Measurements from ENCODE around the gene LTBP1.
A peak's percentile ranks its signal among the peaks of the same experiment; 100 is the strongest.
"Not testable (repeated sequence)": the region's sequence is repeated elsewhere in the genome, so short reads cannot be mapped to it uniquely, and the experiment has no call there.

Gene LTBP1

DNA sequence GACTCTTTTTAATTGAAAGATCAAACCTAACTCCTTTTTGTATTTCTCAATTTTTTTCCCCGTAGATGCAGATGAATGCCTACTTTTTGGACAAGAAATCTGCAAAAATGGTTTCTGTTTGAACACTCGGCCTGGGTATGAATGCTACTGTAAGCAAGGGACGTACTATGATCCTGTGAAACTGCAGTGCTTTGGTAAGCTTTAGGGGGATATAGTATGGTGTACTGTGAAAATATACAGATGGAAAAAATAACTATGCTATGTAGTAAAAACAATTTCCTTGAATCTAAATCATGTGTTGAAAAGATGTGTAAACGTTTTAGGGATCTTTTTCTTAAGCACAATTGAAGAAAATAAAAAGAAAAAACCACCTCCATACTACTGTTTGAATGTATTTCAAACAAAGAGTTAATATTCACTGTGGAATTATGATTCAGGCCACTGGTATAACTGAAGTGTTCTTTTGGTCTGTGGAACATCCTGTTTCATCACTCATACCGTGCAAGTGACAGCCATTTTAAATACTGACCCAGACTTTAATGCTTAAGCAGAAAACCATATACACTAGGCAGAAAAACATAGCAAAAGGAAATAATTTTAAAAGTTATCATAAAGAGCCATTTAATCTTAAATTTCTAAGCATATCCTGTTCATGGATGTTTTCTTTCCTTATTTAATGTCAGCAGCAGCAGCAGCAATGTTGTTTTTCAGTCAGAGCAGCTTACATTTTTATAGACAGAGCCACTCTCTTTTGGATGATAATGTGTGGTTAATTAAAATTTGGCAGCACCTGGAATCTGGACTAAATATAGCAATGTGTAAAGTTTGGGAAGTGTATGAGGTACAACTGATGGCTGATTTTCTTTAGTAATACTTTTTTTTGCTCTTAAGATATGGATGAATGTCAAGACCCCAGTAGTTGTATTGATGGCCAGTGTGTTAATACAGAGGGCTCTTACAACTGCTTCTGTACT lies 416.9 kb downstream of the LTBP1 start:
- peak; percentile 62 for DNase-seq

DNA sequence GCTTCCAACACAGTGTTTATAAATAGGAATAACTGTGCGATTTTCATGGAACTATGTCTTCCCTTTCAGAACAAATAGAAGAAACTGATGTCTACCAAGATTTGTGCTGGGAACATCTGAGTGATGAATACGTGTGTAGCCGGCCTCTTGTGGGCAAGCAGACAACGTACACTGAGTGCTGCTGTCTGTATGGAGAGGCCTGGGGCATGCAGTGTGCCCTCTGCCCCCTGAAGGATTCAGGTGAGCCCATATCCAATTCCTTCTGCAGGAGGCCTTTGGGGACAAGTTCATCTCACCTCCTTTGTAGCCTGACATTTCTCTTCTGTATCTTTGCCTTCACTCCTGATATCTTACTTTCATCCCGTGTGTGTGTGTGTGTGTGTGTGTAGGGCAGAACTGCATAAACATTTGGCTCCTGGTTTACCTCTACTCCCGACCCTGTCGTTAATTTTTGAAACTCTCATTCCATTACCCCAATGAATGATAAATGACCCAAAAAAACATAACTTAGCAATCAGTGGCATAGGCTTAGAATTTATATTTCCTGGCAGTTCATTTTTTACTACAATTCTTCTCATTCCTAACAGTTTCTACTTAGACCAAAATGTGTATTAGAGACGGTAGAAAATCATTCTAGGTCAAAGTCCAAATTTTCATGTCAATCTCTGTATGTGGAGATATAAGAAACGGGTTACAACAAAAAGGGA lies 418.7 kb downstream of the LTBP1 start:
- no peak for DNase-seq

DNA sequence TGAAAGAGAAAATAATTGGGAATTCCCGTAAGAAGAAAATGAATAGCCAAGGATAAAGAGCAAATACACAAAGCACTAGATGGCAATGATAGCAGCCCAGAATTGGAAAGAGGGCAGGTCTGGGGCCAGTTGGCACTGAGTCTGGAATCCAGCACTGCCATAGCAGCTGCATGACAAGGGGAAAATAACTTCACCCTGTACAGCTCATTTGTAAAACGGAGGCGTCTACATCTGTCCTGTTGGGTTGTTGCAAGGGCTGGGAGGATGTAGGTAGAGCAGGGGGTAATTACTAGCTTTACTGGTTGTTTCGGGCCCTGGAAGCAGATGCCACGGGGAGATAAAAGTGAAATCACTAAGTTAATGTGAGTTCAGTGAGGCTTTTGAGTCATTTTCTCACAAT lies 419.7 kb downstream of the LTBP1 start:
- no peak for DNase-seq

DNA sequence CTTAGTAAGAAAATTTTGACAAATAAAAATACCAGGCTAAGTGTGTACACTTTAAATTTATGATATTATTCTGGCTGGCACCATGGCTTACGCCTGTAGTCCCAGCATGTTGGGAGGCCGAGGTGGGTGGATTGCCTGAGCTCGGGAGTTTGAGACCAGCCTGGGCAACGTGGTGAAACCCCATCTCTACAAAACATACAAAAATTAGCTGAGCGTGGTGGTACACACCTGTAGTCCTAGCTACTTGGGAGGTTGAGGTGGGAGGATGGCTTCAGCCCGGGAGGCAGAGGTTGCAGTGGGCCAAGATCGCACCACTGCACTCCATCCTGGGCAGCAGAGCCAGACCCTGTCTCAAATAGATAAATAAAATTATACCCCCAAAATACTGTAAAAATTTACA lies 421.8 kb downstream of the LTBP1 start:
- DNase-seq = not testable (repeated sequence)

DNA sequence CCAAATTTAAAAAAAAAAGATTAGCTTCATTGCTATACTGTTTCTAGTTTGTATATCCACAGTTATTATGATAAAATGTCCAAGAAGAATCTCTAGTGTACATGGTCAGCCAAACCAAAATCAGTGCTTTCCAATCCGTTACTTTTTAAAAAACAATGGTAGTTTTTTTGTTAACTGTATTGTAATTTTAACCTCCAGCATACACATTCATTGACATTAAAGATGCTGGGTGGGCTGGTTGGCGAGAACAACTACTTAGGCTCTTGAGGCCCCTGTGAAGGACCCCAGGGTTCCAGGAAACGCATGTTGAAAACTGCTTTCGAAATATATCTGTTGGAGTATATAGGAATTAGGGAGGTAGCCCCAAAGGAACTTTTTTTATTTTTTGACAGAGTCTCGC lies 422.4 kb downstream of the LTBP1 start:
- no peak for DNase-seq

DNA sequence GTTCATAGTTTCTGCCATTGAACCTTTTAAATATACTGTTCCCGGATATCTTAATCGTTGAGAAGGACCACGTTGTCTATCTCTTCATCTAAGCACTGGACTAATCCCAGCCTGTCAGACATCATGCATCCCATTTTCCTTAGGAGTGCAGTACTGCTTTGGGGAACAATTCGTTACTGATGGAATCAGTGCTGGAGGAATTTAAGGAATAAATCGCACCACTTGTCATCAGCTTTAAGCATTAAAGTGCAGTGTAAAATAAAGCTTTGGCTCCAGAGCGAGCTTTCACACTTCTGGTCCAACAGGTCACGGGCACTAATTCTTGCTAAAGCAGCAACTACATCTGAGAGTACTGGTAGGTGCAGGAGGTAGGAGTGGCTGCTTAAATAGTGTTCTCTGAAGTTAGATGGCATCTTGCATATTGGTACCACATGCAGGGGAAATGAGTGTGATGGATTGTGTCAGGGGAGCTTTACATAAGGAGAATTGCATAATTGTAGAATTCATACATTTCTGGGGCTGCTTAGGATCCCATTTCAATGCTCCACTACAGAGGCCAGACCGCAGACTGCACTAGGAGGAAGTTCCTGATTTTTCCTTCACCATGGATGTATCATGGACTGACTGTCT lies 424.0 kb downstream of the LTBP1 start:
- no peak for DNase-seq

DNA sequence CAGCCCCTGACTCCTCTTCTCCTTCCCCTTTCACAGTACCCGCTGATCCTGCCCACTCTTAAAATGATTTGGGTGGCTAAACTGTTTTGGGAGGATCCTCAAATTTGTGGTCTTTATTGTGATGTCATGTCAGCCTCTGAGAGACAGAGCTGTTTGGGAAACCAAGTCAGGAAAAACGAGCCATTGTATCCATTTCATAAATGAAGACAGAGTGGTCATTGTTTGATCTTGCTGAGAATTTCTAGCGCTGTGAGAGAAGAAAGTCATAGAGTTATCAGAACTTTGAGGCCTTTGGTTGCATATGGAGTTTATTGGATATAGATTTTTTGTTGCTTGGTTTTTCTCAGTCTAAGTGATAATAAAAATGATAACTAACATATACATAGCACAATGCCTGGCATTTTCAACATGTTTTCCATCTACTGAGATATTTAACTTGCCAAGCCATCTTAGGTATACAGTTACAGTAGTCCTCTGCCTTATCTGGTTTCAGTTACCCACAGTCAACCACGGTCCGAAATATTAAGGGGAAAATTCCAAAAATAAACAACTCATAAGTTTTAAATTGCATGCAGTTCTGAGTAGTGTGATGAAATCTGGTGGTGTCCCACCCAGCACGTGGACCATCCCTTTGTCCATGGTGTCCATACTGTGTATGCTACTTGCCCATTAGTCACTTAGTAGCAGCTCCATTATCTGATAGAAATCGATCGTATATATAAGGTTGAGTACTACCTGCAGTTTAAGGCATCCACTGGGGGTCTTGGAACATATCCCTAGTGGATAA lies 424.7 kb downstream of the LTBP1 start:
- no peak for DNase-seq

DNA sequence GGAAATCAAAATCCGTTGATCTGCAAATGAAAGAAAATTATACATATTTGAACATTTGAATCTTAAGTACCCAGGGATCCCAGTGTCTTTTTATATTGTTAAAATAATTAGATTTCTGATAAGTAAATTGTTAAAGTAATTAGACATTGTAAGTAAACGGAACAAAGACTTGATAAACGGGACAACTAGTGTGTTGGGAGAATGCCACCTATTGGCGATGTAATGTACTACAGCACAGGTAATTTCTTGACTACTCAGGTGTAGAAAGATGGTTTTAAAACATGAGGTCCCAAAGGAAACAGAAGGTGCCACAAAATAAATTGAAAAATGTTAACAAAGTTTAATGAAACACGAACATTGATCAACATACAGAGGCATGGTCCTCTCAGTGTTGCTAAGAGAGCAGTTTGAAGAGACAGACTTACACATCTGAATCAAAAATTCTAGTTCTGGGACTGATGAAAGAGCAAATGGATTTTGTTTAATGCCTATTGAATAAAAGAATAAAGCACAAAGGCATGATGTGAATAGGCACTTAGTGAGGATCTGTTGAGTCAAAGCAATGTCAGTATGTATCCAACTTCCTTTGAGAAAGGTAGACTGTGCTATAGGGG lies 426.3 kb downstream of the LTBP1 start:
- DNase-seq = peak; percentile 31

DNA sequence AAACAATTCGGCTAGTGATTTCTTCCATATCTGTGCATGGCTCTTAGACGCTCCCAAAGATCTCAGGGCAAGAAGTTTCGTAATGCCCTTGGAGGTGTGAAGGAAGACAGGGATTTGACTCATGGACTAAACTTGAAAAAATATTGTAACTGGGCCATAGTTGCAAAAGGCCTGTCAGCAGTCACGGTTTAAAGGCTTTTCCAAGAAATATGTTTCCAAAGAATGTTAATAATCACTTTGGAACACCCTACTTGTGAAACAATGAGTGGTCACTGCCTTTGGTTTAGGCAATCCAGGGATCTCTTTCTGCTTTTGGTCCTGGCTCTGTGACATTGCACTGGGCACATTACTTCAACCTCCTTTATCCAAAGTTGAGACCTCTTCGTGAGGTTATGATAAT lies 427.2 kb downstream of the LTBP1 start:
- peak; percentile 40 for DNase-seq

DNA sequence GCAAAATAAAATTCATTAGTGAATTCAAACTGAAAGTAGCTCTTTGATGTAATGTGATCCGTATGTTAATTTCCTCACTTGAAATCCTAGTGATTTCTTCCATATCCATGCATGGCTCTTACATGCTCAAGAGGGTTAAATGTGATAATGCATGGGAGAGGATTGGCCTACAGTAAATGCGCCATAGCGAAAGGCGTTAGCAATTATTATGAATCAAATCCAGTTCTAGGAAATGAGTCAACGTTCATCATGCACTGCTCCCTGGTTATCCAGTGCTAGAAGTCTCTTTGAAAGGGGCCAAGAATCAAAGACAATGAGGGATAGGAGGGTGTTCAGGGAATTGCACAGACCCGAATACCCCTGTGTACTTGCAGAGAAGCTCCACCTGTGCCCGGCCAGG lies 428.3 kb downstream of the LTBP1 start:
- DNase-seq = no peak

DNA sequence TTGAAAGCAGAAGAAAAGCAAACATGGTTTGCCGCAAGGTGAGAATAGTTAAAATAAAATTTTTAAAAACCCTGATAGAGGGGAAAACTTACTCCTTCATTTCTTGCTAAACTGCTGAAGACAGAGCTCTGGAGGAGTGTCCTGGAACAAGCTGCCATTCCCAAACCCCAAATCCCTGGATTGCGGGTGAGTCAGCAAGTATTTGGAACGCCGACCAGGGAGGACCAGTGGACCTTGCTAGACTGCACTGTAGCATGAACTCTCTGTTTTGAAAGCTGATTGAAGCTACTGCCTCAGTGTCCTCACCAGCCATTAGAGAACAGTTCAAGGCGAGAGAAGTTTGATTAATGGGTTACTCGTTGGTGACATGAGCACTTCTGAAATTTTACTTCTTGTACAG lies 430.3 kb downstream of the LTBP1 start:
- DNase-seq = peak; percentile 10

DNA sequence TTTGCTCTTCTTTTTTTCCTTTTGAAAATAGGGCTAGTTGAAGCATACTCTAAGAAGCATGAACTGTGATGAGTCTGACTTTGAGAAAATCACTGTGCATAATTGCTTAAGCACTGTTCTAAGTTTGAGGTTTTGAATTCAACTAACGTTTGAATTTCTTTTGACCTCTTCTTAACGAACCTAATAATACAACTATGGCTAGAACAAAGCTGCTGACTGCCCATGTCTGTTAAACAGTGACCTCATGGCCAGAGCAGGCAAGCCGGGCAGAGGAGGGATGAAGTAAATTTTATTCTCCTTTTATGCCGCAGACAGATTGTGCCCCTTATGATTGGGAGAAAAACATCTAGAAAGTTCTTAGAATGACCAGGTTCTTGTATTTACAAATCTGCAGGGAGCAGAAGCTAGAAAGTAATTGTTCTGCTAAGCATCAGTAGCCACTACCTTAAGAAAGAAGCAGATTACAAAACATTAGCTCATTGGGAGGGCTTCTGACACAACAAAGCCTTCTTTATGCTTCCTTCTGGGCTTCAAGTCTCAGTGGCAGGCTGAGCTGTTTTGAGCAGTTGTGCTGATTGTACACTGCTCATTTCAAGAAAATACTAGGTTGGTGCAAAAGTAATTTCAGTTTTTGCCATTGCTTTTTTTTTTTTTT lies 431.9 kb downstream of the LTBP1 start:
- no peak for DNase-seq

DNA sequence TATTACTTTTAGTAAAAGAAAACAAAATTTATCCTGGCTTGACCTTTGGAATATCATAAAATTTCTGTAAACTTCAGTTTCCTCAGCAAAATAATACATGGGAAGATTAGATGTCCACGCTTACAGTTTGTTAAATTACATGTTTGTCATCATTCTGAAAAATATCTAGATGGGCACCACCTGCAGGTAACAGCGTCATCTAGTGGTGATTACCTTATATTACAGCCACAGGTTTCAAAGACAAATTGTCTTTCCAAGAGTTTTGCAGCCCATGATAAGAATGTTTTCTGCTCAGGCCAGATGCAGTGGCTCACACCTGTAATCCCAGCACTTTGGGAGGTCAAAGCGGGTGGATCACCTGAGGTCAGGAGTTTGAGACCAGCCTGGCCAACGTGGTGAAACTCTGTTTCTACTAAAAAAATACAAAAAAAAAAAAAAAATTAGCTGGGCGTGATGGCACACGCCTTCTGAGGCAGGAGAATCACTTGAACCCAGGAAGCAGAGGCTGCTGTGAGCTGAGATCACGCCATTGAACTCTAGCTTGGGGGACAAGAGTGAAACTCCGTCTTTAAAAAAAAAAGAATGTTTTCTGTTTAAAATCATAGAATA lies 433.4 kb downstream of the LTBP1 start:
- DNase-seq = no peak

DNA sequence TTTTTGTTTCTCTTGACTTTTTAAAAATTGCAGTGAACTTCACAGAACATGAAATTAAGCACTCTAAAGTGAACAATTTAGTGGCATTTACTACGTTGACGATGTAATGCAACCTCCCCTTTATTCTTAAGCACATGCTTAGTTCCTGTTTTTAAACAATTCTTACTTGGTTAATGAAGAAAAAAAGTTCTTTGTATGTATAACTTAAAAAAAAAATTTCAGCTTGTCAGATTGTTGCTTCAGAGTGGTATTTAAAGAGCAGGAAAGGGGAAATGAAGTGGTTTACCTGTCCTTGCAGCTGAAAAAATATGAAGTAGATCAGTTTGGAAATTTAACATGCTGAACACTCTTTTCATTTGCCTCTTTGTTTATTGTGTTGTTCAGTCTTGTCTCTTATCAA lies 434.0 kb downstream of the LTBP1 start:
- DNase-seq = no peak

DNA sequence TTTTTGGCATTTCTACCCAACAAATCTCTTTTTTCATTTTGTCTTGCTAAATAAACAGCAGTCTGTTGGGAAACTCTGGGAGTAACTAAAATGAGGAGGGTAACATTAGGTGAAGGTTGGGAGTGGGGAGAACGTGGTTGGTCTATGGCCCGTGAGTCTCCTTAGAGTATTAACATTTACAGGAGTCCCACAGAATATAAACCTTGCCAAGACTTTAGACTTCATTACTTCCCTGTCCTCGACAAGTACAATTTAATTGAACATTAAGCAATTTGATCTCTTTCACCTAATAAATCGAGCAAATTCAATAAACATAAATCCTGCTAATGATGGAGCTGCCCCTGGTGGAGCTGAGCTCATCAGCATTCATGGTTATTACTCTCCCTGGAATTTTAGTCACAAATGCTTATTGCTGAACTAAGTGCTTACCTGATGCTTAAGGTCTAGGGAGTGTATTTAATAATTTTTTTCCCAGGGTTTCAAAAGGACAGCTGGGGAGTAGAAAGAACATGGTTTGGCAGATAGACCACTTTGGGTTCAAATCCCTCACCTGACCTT lies 434.6 kb downstream of the LTBP1 start:
- no peak for DNase-seq

DNA sequence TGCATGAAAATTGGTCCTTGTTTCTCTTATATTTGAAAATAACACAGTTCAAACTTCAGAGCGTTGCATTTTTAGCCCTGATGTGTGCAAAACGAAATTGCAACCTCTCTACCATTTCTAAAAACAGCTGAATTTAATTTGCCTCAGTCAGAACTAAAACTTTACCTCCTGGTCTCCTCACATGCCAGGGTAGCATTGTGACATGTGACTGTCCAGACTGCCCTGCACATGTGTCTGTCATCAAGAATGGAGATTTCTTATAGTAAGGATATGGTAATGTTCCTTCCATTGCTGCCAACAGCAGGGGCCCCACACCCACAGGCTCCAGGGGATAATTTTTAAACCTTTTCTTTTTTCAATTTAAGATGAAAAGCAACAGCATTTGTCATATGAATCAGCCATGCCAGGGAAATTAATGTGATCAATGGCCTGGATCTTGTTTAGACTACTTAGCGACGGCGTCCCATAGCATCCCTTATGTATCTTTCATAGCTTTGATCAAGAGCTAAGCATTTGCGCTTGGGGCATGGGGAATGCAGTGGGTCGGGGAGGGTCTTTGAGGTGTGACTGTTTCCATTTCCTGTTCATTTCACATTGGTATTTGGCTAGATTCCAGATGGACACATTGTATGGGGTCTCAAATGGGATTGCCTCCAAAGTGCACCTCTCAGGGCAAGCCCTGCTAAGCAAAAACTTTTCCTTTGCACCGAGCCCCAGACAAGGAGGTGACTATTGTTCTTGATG lies 437.3 kb downstream of the LTBP1 start:
- no peak for DNase-seq

DNA sequence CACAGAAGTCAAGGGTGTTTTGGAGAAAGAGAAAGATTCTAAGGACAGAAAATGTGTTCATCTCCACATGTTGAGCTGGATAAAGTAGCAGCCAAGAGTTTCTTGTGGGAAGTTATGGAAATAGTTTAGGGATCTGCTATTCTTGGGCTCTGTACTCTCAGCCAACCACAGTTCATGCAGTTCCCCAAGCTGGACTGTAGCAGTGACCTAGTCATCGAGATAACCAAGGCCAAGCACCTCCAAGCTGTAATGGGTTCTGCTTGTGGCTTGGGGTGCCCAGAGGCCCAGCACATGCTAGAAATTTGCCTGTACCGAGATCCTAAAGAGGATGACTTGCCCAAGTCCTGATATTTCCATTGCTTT lies 437.8 kb downstream of the LTBP1 start:
- DNase-seq = no peak

DNA sequence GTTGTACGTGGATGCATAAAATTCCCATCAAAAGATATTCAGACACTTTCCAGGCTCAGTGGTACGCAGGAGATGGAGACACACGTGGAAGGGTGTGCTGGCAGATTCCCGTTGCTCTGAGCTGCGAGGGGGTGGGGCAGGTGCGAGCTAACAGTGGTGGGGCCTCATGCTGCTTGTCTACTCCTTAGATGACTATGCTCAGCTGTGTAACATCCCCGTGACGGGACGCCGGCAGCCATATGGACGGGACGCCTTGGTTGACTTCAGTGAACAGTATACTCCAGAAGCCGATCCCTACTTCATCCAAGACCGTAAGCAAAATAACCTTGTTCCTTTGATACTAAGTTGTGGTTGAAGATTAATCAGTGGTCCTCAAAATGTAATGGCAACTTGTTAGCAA lies 442.2 kb downstream of the LTBP1 start:
- no peak for DNase-seq

DNA sequence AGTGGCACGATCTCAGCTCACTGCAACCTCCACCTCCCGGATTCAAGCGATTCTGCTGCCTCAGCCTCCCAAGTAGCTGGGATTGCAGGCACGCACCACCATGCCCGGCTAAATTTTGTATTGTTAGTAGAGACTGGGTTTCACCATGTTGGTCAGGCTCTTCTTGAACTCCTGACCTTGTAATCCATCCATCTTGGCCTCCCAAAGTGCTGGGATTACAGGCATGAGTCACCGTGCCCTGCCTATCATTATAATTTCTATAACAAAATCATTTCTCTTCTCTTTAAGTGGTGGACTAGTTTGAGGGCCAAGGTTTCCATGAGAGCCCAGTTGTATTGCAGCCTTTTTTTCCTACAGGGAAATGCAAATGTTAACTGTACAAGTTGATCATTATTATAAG lies 442.9 kb downstream of the LTBP1 start:
- DNase-seq = not testable (repeated sequence)

DNA sequence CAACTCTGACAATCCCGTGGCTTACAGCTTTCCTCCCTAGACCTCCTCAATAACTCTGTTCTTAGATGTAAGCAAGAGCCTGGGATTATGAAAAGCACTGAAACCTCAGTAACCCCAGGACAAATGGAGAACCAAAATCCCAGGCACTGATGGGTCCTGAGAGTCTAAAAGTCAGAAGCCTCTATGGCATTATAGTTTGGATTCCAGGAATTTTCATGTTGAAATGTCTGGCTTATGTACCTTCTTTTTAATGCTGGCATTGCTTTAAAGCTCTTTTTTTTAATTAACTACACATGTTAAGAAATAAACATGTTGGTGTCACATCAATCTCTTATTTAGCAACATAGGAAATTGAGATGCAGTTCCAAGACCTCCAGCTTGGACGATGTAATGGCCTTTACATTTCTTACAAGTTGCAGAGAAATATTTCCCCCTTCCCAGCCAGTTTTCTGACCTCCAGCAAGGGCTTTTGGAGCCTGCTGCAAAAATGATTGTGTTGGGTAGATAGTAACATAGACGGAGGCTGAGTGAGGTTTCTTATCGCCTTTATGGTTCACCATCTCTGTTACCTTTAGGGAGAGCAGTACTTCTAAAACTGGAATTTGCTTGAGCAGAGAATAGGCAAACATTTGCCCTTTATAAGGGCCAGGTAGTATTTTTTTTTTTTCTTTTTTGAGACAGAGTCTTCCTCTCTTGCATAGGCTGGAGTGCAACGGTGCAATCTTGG lies 444.9 kb downstream of the LTBP1 start:
- DNase-seq = no peak
